ENCODE data around the gene STOX2.

DNA sequence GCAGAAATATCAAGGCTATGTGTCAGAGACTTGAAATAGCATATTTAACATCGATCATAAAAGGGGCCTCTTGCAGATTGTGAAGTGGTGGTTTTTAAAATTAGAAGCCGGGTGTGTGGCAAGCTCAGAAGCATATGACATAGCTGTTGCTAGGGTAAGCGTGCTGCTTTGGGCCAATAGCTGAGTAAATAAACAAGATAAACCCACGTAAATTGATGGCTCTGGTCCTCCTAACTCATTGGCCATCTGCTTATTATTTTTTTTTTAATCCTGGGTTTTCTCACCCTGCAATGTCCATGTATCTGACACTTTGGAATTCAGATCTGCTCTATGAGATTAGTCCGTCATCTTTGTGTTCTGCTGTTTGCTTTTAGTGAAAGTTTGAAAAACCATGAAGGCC, 32.6 kb upstream of the STOX2 start:
- TF ChIP-seq POLR2A (IDR thresholded peaks at IDR 0.05) (no peak), POLR2AphosphoS5 (IDR thresholded peaks at IDR 0.05) (no peak)
- TF ChIP-seq, protein P1, sequence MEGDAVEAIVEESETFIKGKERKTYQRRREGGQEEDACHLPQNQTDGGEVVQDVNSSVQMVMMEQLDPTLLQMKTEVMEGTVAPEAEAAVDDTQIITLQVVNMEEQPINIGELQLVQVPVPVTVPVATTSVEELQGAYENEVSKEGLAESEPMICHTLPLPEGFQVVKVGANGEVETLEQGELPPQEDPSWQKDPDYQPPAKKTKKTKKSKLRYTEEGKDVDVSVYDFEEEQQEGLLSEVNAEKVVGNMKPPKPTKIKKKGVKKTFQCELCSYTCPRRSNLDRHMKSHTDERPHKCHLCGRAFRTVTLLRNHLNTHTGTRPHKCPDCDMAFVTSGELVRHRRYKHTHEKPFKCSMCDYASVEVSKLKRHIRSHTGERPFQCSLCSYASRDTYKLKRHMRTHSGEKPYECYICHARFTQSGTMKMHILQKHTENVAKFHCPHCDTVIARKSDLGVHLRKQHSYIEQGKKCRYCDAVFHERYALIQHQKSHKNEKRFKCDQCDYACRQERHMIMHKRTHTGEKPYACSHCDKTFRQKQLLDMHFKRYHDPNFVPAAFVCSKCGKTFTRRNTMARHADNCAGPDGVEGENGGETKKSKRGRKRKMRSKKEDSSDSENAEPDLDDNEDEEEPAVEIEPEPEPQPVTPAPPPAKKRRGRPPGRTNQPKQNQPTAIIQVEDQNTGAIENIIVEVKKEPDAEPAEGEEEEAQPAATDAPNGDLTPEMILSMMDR (IDR thresholded peaks at IDR 0.05 in 8 of 11, conservative IDR thresholded peaks at IDR 0.05 in 3 of 11), result no peak
